ENCODE measurements around the gene ZCWPW1.

ZCWPW1 gene

GRCh38 chr7:100431286-100431735 lies 2.8 kb upstream of the ZCWPW1 start:
- H3K27me3 ChIP-seq (ENCODE audit: control insufficient read depth, insufficient read depth, low read length) = no peaks in the 10 kb centered on the region
- peak overlapping the region; percentile 100 for H3K27ac ChIP-seq
- H3K79me2 ChIP-seq = peaks cover 6% of the 10 kb centered on the region
- no peak for TF ChIP-seq CTCF (IDR thresholded peaks at IDR 0.05)
- peak overlapping the region; percentile 35 for H3K4me3 ChIP-seq (ENCODE audit: low read depth, low read length)
- H3K36me3 ChIP-seq (ENCODE audit: control insufficient read depth, insufficient read depth, low read length) = no peaks in the 10 kb centered on the region
- H3K9me3 ChIP-seq (ENCODE audit: control insufficient read depth, low read length) = no peaks in the 10 kb centered on the region
- H3K9ac ChIP-seq = no peak overlapping the region
- H3K4me1 ChIP-seq = peaks cover 35% of the 10 kb centered on the region
- peak overlapping the region; percentile 96 for H3K4me2 ChIP-seq (ENCODE audit: low read length)
- H2AFZ ChIP-seq = no peak overlapping the region

DNA sequence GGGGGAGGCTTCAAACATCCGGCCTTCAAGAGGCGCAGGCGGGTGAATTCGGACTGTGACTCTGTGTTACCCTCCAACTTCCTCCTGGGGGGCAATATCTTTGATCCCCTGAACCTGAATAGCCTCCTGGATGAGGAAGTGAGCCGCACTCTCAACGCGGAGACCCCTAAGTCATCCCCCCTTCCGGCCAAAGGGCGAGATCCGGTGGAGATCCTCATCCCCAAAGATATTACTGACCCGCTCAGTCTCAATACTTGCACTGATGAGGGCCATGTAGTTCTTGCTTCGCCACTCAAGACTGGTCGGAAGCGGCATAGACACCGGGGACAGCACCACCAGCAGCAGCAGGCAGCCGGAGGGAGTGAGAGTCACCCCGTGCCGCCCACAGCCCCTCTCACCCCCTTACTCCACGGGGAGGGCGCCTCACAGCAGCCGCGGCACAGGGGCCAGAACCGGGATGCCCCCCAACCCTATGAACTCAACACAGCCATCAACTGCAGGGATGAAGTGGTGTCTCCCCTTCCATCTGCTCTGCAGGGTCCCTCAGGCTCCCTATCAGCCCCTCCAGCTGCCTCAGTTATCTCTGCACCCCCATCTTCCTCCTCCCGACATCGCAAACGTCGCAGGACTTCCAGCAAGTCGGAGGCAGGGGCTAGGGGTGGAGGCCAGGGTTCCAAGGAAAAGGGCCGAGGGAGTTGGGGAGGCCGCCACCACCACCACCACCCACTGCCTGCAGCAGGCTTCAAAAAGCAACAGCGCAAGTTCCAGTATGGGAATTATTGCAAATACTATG lies 2.2 kb upstream of the ZCWPW1 start:
- H3K36me3 ChIP-seq (ENCODE audit: control insufficient read depth, insufficient read depth, low read length) = no peaks in the 10 kb centered on the region
- peak overlapping the region; percentile 79 for H2AFZ ChIP-seq

GRCh38 chr7:100429637-100430492 lies 1.4 kb upstream of the ZCWPW1 start, which contains the start of gene MEPCE:
Gene MEPCE (plus strand): TSS chr7:100429831. CDS start chr7:100430019, 188 bp downstream.
- Histone ChIP-seq H3K4me1 (peaks cover 30% of the 10 kb centered on the region), H3K4me2 (ENCODE audit: low read length) (peak within 1 kb of the TSS; percentile 99), H3K9me3 (ENCODE audit: control insufficient read depth, low read length) (no peaks in the 10 kb centered on the region), H3K36me3 (ENCODE audit: control insufficient read depth, insufficient read depth, low read length) (no peaks in the 10 kb centered on the region), H3K27me3 (ENCODE audit: control insufficient read depth, insufficient read depth, low read length) (no peaks in the 10 kb centered on the region), H3K9ac (peak within 1 kb of the TSS; percentile 100), H3K4me3 (ENCODE audit: low read depth, low read length) (peak within 1 kb of the TSS; percentile 99), H2AFZ (peak within 1 kb of the TSS; percentile 99), H3K27ac (peak within 1 kb of the TSS; percentile 100), H3K79me2 (peaks cover 6% of the 10 kb centered on the region)
- no peak for TF ChIP-seq CTCF (IDR thresholded peaks at IDR 0.05)

More for the DNA sequence above, 2.2 kb upstream of the ZCWPW1 start:
- H3K9me3 ChIP-seq (ENCODE audit: control insufficient read depth, low read length) = no peaks in the 10 kb centered on the region
- H3K4me3 ChIP-seq (ENCODE audit: low read depth, low read length) = peak overlapping the region; percentile 99
- H3K4me1 ChIP-seq = peaks cover 35% of the 10 kb centered on the region
- H3K79me2 ChIP-seq = peaks cover 6% of the 10 kb centered on the region
- peak overlapping the region; percentile 100 for H3K27ac ChIP-seq
- no peak for TF ChIP-seq CTCF (IDR thresholded peaks at IDR 0.05)
- H3K27me3 ChIP-seq (ENCODE audit: control insufficient read depth, insufficient read depth, low read length) = no peaks in the 10 kb centered on the region
- H3K9ac ChIP-seq = peak overlapping the region; percentile 100
- peak overlapping the region; percentile 96 for H3K4me2 ChIP-seq (ENCODE audit: low read length)

DNA sequence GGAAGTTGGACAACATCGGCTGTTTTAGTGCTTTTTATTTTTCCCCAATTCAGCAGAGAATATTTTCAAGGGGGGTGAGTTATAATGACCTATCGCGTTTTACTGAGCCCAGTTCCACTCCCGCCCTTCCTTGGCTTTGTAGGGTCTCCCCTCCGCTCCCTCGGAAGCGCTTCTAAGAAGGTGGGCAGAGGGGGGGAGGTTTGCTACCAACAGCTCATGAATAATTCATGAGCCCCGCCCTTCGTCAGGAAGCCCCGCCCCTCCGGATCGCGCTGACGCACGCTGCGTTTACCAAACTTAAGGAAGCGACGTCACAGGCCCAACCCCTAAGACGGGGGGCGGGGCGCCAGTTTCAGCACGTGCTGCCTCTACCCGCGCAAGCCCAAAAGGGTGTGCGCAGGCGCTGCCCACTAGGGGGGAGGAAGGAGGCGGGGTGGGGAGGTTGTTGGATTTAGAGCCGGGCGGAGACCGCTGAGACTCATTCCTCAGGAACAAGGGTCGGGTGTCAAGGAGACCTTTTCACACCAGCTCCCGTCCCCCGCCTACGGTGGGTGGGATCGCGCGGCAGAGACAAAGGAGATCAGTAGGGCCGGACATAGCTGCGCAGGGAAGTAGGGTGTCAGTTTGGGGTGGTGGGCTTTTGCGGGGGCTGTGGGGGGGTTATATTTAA lies 599 bp upstream of the ZCWPW1 start:
- peaks cover 26% of the 10 kb centered on the region for H3K4me1 ChIP-seq

More for the DNA sequence above, 599 bp upstream of the ZCWPW1 start:
- Histone ChIP-seq H3K27ac (peak overlapping the region; percentile 100), H3K4me2 (ENCODE audit: low read length) (peak overlapping the region; percentile 99), H3K79me2 (peaks cover 3% of the 10 kb centered on the region), H3K9ac (peak overlapping the region; percentile 100), H3K9me3 (ENCODE audit: control insufficient read depth, low read length) (no peaks in the 10 kb centered on the region), H3K27me3 (ENCODE audit: control insufficient read depth, insufficient read depth, low read length) (no peaks in the 10 kb centered on the region), H3K4me3 (ENCODE audit: low read depth, low read length) (peak overlapping the region; percentile 99), H2AFZ (peak overlapping the region; percentile 99), H3K36me3 (ENCODE audit: control insufficient read depth, insufficient read depth, low read length) (no peaks in the 10 kb centered on the region)
- peak; percentile 10 for TF ChIP-seq CTCF (IDR thresholded peaks at IDR 0.05)

Measured in parathyroid adenoma (tissue), 2 donors.